Neural cell (in vitro differentiated cells): ENCODE results near the gene GRAP.

Source experiments
- CTCF ChIP-seq: fragments of 450-650 bp; IDR thresholded peaks from 2 replicates; pipeline ENCODE4 v1.5.1; 2014; ENCODE audit warnings: antibody characterized with exemption, mild to moderate bottlenecking, moderate library complexity; ENCODE audit not compliant: poor library complexity, severe bottlenecking
- POLR2AphosphoS5 ChIP-seq: IDR thresholded peaks from 2 replicates; pipeline ENCODE4 v1.6.1; 2012
- REST ChIP-seq: IDR thresholded peaks from 2 replicates; pipeline ENCODE4 v1.6.1; 2012; ENCODE audit warnings: borderline replicate concordance

GRCh38 chr17:18971801-18972200, 75.0 kb downstream of the GRAP start:
- TF ChIP-seq POLR2AphosphoS5, result no peak
- no peak for TF ChIP-seq CTCF
- TF ChIP-seq REST, result no peak
